ENCODE results near the gene ZNF587.

DNA sequence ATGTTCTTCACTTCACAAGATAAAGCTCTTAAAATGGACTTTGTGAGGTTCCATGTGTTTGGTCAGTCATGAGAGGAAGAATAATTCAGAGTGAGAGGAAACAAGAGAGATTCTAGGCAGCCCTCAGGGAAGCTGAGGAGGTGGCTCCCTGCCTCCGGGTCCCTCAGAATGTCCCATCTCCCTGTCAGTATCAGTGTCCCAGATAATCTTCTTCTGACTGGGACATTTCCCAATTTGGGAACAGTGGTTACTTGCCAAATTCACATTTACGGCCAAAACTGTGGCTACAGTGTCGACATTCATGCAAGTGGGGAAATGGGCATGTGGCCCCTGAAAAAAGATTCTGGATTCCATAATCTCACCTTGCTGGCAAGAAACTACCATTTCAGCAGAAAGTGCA, 57.7 kb downstream of the ZNF587 start:
- TF ChIP-seq, protein P1, sequence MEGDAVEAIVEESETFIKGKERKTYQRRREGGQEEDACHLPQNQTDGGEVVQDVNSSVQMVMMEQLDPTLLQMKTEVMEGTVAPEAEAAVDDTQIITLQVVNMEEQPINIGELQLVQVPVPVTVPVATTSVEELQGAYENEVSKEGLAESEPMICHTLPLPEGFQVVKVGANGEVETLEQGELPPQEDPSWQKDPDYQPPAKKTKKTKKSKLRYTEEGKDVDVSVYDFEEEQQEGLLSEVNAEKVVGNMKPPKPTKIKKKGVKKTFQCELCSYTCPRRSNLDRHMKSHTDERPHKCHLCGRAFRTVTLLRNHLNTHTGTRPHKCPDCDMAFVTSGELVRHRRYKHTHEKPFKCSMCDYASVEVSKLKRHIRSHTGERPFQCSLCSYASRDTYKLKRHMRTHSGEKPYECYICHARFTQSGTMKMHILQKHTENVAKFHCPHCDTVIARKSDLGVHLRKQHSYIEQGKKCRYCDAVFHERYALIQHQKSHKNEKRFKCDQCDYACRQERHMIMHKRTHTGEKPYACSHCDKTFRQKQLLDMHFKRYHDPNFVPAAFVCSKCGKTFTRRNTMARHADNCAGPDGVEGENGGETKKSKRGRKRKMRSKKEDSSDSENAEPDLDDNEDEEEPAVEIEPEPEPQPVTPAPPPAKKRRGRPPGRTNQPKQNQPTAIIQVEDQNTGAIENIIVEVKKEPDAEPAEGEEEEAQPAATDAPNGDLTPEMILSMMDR (IDR thresholded peaks at IDR 0.05): no peak
- TF ChIP-seq POLR2A (IDR thresholded peaks at IDR 0.05): no peak

Data from adrenal gland (tissue), 5 donors.